Cardiac fibroblast (primary cell): Measurements from ENCODE around the gene NSMCE3.

Experiments
- DNase-seq, 2 donors: peaks; one replicate each; pipeline versions ENCODE4 v3.0.0 to v3.0.0-alpha.2; 2010; ENCODE audit warnings: low read depth in 2 of 2
- H3K4me3 ChIP-seq, 2 donors: replicated peaks in 1 of 2; 1 replicate in 1 of 2; 2 replicates in 1 of 2; pipeline ENCODE4 v1.5.1; 2011; ENCODE audit warnings: low read depth in 2 of 2, low read length in 2 of 2, mild to moderate bottlenecking in 2 of 2, moderate library complexity in 1 of 2
- TF ChIP-seq, protein P1 (sequence below): IDR thresholded peaks from one replicate; pipeline ENCODE4 v1.5.1; 2011; ENCODE audit warnings: low read depth, mild to moderate bottlenecking, low read length, inconsistent platforms

The NSMCE3 gene

DNA sequence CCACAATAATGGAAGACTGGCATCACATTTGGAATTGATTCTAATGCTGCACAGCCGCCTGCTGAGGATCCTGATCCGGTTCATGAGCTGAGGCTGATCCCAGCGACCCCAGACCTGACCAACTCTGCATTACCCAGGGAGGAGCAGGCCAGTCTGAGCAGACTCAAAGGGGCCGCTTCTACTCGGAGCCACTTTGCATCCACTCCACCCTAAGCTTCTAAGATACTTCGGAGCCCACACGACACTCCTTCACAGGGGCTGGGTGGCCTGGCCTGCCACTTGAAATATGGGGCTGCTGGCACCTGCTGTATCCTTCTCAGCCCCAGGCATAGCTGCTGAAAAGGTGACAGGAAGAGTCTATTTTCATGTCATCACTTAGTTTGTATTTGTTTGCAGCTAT, 33.2 kb upstream of the NSMCE3 start:
- DNase-seq: no peak
- TF ChIP-seq, protein P1, sequence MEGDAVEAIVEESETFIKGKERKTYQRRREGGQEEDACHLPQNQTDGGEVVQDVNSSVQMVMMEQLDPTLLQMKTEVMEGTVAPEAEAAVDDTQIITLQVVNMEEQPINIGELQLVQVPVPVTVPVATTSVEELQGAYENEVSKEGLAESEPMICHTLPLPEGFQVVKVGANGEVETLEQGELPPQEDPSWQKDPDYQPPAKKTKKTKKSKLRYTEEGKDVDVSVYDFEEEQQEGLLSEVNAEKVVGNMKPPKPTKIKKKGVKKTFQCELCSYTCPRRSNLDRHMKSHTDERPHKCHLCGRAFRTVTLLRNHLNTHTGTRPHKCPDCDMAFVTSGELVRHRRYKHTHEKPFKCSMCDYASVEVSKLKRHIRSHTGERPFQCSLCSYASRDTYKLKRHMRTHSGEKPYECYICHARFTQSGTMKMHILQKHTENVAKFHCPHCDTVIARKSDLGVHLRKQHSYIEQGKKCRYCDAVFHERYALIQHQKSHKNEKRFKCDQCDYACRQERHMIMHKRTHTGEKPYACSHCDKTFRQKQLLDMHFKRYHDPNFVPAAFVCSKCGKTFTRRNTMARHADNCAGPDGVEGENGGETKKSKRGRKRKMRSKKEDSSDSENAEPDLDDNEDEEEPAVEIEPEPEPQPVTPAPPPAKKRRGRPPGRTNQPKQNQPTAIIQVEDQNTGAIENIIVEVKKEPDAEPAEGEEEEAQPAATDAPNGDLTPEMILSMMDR: no peak

DNA sequence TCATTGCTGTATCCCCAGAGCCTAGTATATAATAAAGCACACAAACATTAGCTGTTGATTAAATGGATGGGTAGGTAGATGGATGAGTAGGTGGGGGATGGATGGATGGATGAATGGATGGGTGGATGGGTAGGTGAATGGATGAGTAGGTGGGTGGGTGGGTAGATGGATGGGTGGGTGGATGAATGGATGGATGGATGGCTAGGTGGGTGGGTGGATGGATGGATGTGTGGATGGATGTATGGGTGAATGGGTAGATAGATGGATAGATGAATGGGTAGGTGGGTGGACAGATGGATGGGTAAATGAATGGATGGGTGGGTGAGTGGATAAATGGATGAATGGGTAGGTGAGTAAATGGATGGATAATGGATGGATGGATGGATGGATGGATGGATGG, 30.2 kb upstream of the NSMCE3 start:
- no peak for DNase-seq
- TF ChIP-seq, protein P1: no peak
- H3K4me3 ChIP-seq: no peak overlapping the region

More for the DNA sequence above, 33.2 kb upstream of the NSMCE3 start:
- H3K4me3 ChIP-seq: no peak overlapping the region

DNA sequence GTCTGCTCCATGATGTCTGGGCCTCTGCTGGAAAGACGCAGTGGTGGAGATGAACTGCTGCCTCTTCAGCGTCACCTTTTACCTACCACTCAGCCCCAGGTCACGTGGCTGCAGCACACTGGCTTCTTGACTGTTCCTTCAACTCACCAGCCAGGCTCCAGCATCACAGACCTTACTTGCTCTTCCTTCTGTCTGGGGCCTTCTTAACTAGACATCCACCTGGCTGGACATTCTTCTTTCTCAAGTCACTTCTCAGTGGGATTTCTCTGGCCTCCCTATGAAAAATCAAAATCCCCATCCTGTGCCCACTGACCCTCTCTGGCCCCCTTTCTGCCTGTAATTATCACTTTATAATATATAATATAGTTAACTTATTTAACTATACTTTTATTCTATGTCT, 29.7 kb upstream of the NSMCE3 start:
- no peak overlapping the region for H3K4me3 ChIP-seq
- TF ChIP-seq, protein P1: no peak
- DNase-seq: no peak

DNA sequence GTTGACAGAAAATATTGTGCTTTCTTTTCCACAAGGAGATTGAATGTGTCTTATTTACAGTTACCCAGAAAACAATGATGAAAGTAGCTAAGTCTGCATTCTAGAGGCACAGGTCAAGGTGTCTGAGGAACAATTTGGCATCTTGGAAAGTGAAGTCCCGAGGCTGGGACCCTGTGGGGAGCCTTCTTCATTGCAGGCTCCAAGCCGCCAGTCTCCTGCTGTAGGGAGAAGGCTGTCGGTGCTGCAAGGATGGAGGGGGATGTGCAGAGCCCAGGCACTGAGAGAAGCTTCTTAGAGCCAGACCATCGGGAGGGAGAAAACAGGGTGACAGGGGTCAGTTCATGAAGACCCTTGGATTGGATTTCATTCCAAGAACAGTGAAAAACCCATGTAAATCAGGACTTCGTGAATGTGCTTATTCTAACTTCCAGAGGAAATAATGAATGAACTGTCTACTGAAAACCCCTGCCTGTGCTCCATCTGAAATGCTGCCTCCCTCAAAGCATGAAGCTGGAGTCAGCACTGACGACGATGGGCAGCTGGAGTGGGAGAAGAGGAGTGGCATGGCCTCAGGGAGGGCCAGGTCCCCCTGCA, 25.2 kb upstream of the NSMCE3 start:
- TF ChIP-seq, protein P1: no peak

DNA sequence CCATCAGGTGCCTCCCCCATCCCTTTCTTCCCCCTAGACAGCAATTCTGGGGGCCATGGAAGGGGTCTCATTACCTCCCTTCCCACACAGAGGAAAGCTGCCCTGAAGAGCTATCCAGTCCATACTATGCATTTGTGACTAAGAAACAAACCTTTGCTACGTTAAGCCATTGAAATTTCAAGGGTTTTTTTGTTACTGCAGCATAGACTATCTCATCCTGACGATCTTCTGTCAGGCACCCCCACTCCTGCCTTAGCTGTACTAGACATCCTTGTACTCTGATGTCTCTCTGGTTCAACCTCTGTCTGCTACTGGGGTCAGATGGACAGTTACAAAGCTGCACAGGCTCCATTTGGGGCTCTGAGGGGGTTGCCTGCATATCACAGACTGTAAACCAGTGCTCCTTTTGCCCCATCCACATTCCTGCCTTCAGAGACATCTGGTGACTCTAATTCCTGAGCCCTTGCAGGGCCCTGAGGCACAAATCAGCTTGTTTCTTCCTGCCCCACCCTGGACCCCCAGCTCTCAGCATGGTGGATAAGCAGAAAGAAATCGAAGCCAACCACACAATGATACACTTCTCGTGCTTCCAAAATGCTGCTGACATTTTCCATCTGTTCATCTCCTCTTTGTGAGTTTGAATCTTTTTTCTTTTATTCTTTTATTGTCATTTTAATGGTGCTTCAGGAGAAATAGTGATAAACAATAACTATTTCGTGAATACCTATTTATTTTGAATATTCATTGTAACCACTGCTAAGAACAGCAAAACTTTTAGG, 21.6 kb upstream of the NSMCE3 start:
- no peak overlapping the region for H3K4me3 ChIP-seq
- TF ChIP-seq, protein P1: no peak
- no peak for DNase-seq

More for the DNA sequence above, 25.2 kb upstream of the NSMCE3 start:
- H3K4me3 ChIP-seq: no peak overlapping the region
- no peak for DNase-seq

DNA sequence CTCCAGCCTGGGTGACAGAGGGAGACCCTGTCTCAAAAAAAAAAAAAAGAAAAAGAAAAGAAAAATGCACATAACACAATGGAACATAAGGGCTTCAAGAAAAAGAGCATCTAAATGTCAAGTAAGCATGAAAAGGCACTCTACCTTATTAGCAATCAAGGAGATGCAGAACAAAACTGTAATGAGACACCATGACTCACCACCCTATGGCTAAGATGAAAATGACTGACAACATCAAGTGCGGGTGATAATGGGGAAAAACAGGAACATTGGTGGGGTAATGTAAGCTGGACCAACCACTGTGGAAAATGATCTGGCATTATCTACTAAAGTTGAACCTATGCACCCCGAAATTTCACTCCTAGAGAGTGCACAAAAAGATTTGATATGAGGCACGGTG, 19.6 kb upstream of the NSMCE3 start:
- no peak overlapping the region for H3K4me3 ChIP-seq
- no peak for DNase-seq
- TF ChIP-seq, protein P1: no peak
